ENCODE measurements around the gene DLEC1.

- no peak for TF ChIP-seq REST (IDR thresholded peaks at IDR 0.05; ENCODE audit: insufficient read depth in 1 of 2, low read depth in 2 of 2, low read length in 2 of 2)
- TF ChIP-seq TAF1 (IDR thresholded peaks at IDR 0.05; ENCODE audit: borderline replicate concordance, insufficient read depth, low read length) = no peak
These were observed 21.3 kb upstream of the DLEC1 start for GRCh38 chr3:38017445-38018295.

Measured in PFSK-1 (cell line).